Pancreas (tissue), 10 donors: ENCODE measurements around the gene RPL35A. TPM values are rescaled to one million over a fixed set of nuclear protein-coding genes. Genes with fewer than 3 reads are reported as not detected.
"Not testable (repeated sequence)": the region's sequence is repeated elsewhere in the genome, so short reads cannot be mapped to it uniquely, and the experiment has no call there.

Experiments
- ATAC-seq, 4 donors: fragments of 200-7000 bp; cut with Tn5 transposase; one replicate each; pipeline versions ENCODE4 v1.8.0 to v1.9.1; 2020; ENCODE audit warnings: mild to moderate bottlenecking in 4 of 4, moderate library complexity in 4 of 4
- DNase-seq, 6 donors: peaks; one replicate each; pipeline ENCODE4 v3.0.0-alpha.2; 2020
- FAIRE-seq: peaks from 2 replicates; lab custom pipeline; 2012; peaks lifted over from hg19 to GRCh38; lab: Jason Lieb, UNC
- H3K27ac ChIP-seq, 4 donors: fragments of 200-600 bp; sonication (generic); 1 replicate in 3 of 4; 2 replicates in 1 of 4; pipeline versions ENCODE4 v1.5.0 to v1.8.0; 2020
- H3K27me3 ChIP-seq, 4 donors: fragments of 200-600 bp; one replicate each; pipeline ENCODE4 v1.8.0; 2021
- H3K36me3 ChIP-seq, 3 donors: fragments of 200-600 bp; sonication (generic) in 1 of 3; one replicate each; pipeline versions ENCODE4 v1.5.0 to v1.8.0; 2020 to 2021
- H3K4me1 ChIP-seq, 3 donors: fragments of 200-600 bp; one replicate each; pipeline ENCODE4 v1.8.0; 2021
- H3K4me3 ChIP-seq, 4 donors: fragments of 200-600 bp; sonication (generic) in 2 of 4; one replicate each; pipeline versions ENCODE4 v1.5.0 to v1.8.0; 2020 to 2021
- H3K9me3 ChIP-seq, 4 donors: fragments of 200-600 bp; one replicate each; pipeline ENCODE4 v1.8.0; 2021
- CTCF ChIP-seq, 4 donors: fragments of 200-600 bp; sonication (generic) in 3 of 4; IDR thresholded peaks; one replicate each; pipeline versions ENCODE4 v1.5.0 to v1.8.0; 2021; ENCODE audit warnings: antibody characterized with exemption in 4 of 4
- WGBS, 2 donors: extraction: QIAGEN DNeasy Blood & Tissue Kit; methylation state at CpG; one replicate each; pipeline ENCODE4 v1.1.7; 2013; 5-methylcytosine and 5-hydroxymethylcytosine counted together
- intact Hi-C, 3 donors: fragments of 100-400 bp; cut with DNase I; formaldehyde crosslinking; loops; one replicate each; pipeline versions ENCODE4 v1.11.1 to v1.14.2; 2022
- polyA plus RNA-seq, 2 donors: library from polyadenylated mRNA; stranded (reverse); fragments of 200-250 nt; gene quantifications; one replicate each; pipeline ENCODE4 v1.2.3, GENCODE V29; 2013
- total RNA-seq, 6 donors: library from RNA; stranded (reverse); fragmentation: NEBNext Ultra II Directional in 4 of 6; extraction: Animal tissue kit (Norgen Biotek cat#: 25700) in 4 of 6; gene quantifications; one replicate each; pipeline versions ENCODE4 v1.2.1 to v1.2.4, GENCODE V29; 2021 to 2023
- donor health status: healthy with polysubstance abuse.
- donor health status: DM: no; HTN: no; CAD: no; lungs with moderate emphysema.
- donor health status: DM: no; HTN: no; CAD: no.
- donor health status: control.
- donor health status: control.
- donor health status: Bipolar disorder and iron deficiency.
- donor health status: DM: yes; HTN: yes; CAD: no.
- donor health status: DM: no; HTN: no; CAD: no.
- donor health status: DM: no; HTN: no; CAD: no.
- donor health status: DM: yes; HTN: yes; CAD: no.

RPL35A gene
- total and polyA plus RNA-seq, 8 donors, result 466 to 1,015 (median 752) TPM

GRCh38 chr3:197963019-197963637, 13.1 kb downstream of the RPL35A start:
- no peak for TF ChIP-seq CTCF (IDR thresholded peaks at IDR 0.05)
- Histone ChIP-seq H3K27ac (no peak overlapping the region), H3K4me3 (no peak overlapping the region), H3K27me3 (no peaks in the 10 kb centered on the region), H3K4me1 (peaks cover 2 to 11% (median 2%) of the 10 kb centered on the region in 3 donors), H3K36me3 (no peaks in the 10 kb centered on the region), H3K9me3 (no peaks in the 10 kb centered on the region)
- ATAC-seq, result no peak
- 89 to 94% methylated on average over 5 of the region's 5 CpGs for WGBS, 2 donors
- FAIRE-seq, result no peak
- DNase-seq, result no peak
- intact Hi-C loops, result no loop called here

- H3K36me3 ChIP-seq, FAIRE-seq, H3K27me3 ChIP-seq, H3K4me3 ChIP-seq, H3K27ac ChIP-seq, H3K4me1 ChIP-seq, H3K9me3 ChIP-seq, ATAC-seq, DNase-seq, intact Hi-C loops: not testable (repeated sequence)
- WGBS, 2 donors, result 94 to 96% methylated on average over 8 of the region's 8 CpGs
These were observed 17.5 kb downstream of the RPL35A start for GRCh38 chr3:197967337-197967989.

- no peaks in the 10 kb centered on the region for H3K27me3 ChIP-seq
- ATAC-seq (no peak), FAIRE-seq (no peak), DNase-seq (no peak)
- WGBS, 2 donors, result 65 to 82% methylated on average over 3 of the region's 3 CpGs
- H3K36me3 ChIP-seq, result no peaks in the 10 kb centered on the region
- no peaks in the 10 kb centered on the region for H3K9me3 ChIP-seq
- no peak overlapping the region for H3K27ac ChIP-seq
- intact Hi-C loops, result no loop called here
- no peak for TF ChIP-seq CTCF (IDR thresholded peaks at IDR 0.05)
- H3K4me1 ChIP-seq, result no peaks in the 10 kb centered on the region
- no peak overlapping the region for H3K4me3 ChIP-seq
These were observed 20.6 kb downstream of the RPL35A start for GRCh38 chr3:197970588-197970987.

GRCh38 chr3:197974016-197974415, 24.0 kb downstream of the RPL35A start:
- FAIRE-seq (no peak), DNase-seq (no peak), ATAC-seq (no peak)
- H3K27ac ChIP-seq, result no peak overlapping the region
- no peak for TF ChIP-seq CTCF (IDR thresholded peaks at IDR 0.05)
- no peaks in the 10 kb centered on the region for H3K4me1 ChIP-seq
- H3K36me3 ChIP-seq, result peaks cover 0 to 12% (median 0%) of the 10 kb centered on the region in 3 donors
- H3K4me3 ChIP-seq, result no peak overlapping the region
- WGBS, 2 donors, result 77 to 82% methylated on average over 1 of the region's 1 CpG
- no peaks in the 10 kb centered on the region for H3K9me3 ChIP-seq
- intact Hi-C loops, result no loop called here
- H3K27me3 ChIP-seq, result no peaks in the 10 kb centered on the region

- no peak overlapping the region for H3K27ac ChIP-seq
- no peaks in the 10 kb centered on the region for H3K9me3 ChIP-seq
- TF ChIP-seq CTCF (IDR thresholded peaks at IDR 0.05), result no peak
- ATAC-seq (no peak), DNase-seq (no peak), FAIRE-seq (no peak)
- H3K4me3 ChIP-seq, result no peak overlapping the region
- 95 to 96% methylated on average over 8 of the region's 8 CpGs for WGBS, 2 donors
- no peaks in the 10 kb centered on the region for H3K27me3 ChIP-seq
- intact Hi-C loops, result no loop called here
- H3K4me1 ChIP-seq, result no peaks in the 10 kb centered on the region
- peaks cover 0 to 12% (median 0%) of the 10 kb centered on the region in 3 donors for H3K36me3 ChIP-seq
These were observed 25.3 kb downstream of the RPL35A start for GRCh38 chr3:197975311-197975710.
